Stimulated activated CD4-positive, alpha-beta T cell treated with anti-CD3 and anti-CD28 coated beads, TNF-alpha, amount 100 ng/mL, for 48 hours (primary cell): ENCODE results near the gene KIAA0586.
"Not testable (repeated sequence)": the region's sequence is repeated elsewhere in the genome, so short reads cannot be mapped to it uniquely, and the experiment has no call there.

Source experiments
- DNase-seq, 3 donors: peaks; one replicate each; pipeline ENCODE4 v3.0.0-alpha.2; 2020; ENCODE audit warnings: low read depth in 3 of 3

The KIAA0586 gene

GRCh38 chr14:58427281-58428117, at the start of gene KIAA0586, which contains the start of gene TIMM9:
Gene KIAA0586 (plus strand): TSS chr14:58427719. CDS start chr14:58428265, 546 bp downstream.
Gene TIMM9 (minus strand): TSS chr14:58427531. CDS start chr14:58411945, 15,586 bp downstream.
- peak; percentile 86 to 94 (median 92) for DNase-seq

GRCh38 chr14:58390830-58391229, 36.7 kb upstream of the KIAA0586 start:
- no peak for DNase-seq

- no peak for DNase-seq
These were observed 32.0 kb upstream of the KIAA0586 start for GRCh38 chr14:58395562-58395811.

GRCh38 chr14:58395812-58396788, 31.4 kb upstream of the KIAA0586 start, which contains the start of gene TOMM20L:
Gene TOMM20L (plus strand): TSS chr14:58395930. CDS start chr14:58395958, 28 bp downstream.
- DNase-seq: peak; percentile 39 to 66 (median 53)

- no peak for DNase-seq
These were observed 30.4 kb upstream of the KIAA0586 start for GRCh38 chr14:58397156-58397555.

- no peak for DNase-seq
These were observed 29.0 kb upstream of the KIAA0586 start for GRCh38 chr14:58398495-58398894.

- DNase-seq: no peak
These were observed 28.6 kb upstream of the KIAA0586 start for GRCh38 chr14:58398895-58399294.

- DNase-seq: no peak
These were observed 25.9 kb upstream of the KIAA0586 start for GRCh38 chr14:58401587-58401986.

GRCh38 chr14:58408681-58409215, 18.8 kb upstream of the KIAA0586 start:
- no peak for DNase-seq

GRCh38 chr14:58414845-58415244, 12.7 kb upstream of the KIAA0586 start:
- DNase-seq: no peak

GRCh38 chr14:58415636-58416547, 11.6 kb upstream of the KIAA0586 start:
- no peak for DNase-seq

GRCh38 chr14:58416934-58417333, 10.6 kb upstream of the KIAA0586 start:
- not testable (repeated sequence) for DNase-seq

- peak in 1 of 3 donors; percentile 41 for DNase-seq
These were observed 744 bp upstream of the KIAA0586 start for GRCh38 chr14:58426670-58427280.

- peak in 1 of 3 donors; percentile 8 for DNase-seq
These were observed 682 bp downstream of the KIAA0586 start for GRCh38 chr14:58428118-58428683.

GRCh38 chr14:58430156-58430555, 2.6 kb downstream of the KIAA0586 start:
- DNase-seq: no peak

- DNase-seq: no peak
These were observed 12.0 kb downstream of the KIAA0586 start for GRCh38 chr14:58439476-58439875.

- DNase-seq: no peak
These were observed 17.1 kb downstream of the KIAA0586 start for GRCh38 chr14:58444627-58445026.

- DNase-seq: no peak
These were observed 28.2 kb downstream of the KIAA0586 start for GRCh38 chr14:58455593-58456265.

GRCh38 chr14:58460772-58461171, 33.3 kb downstream of the KIAA0586 start:
- DNase-seq: no peak

GRCh38 chr14:58463147-58463546, 35.6 kb downstream of the KIAA0586 start:
- no peak for DNase-seq
